Measurements from ENCODE around the gene FYCO1.

GRCh38 chr3:45887285-45887684, 108.3 kb downstream of the FYCO1 start:
- TF ChIP-seq ATOH8 (CRISPR knock-in tag; IDR thresholded peaks at IDR 0.05; ENCODE audit: low read depth) (no peak), CTCF (IDR thresholded peaks at IDR 0.05) (no peak), POLR2A (IDR thresholded peaks at IDR 0.05; ENCODE audit: low read length) (no peak), EP300 (IDR thresholded peaks at IDR 0.05) (no peak), RFX5 (IDR thresholded peaks at IDR 0.05) (no peak), CBX2 (IDR thresholded peaks at IDR 0.05; ENCODE audit: borderline replicate concordance, low read depth) (no peak), RCOR1 (IDR thresholded peaks at IDR 0.05; ENCODE audit: low read depth, low read length) (no peak), ZFP36 (IDR thresholded peaks at IDR 0.05; ENCODE audit: borderline replicate concordance, partially characterized antibody) (no peak), REST (IDR thresholded peaks at IDR 0.05) (no peak), RAD21 (conservative IDR thresholded peaks at IDR 0.05 in 1 of 2, IDR thresholded peaks at IDR 0.05 in 1 of 2) (no peak), ZNF302 (CRISPR knock-in tag; IDR thresholded peaks at IDR 0.05) (no peak), NFE2L2 (conservative IDR thresholded peaks at IDR 0.05; ENCODE audit: low read length) (no peak), MAFK (IDR thresholded peaks at IDR 0.05; ENCODE audit: partially characterized antibody) (no peak), CHD4 (IDR thresholded peaks at IDR 0.05; ENCODE audit: borderline replicate concordance) (no peak)

All from A549 (cell line).